Fibroblast of lung (primary cell): ENCODE results near the gene POGLUT2. TPM values are rescaled to one million over a fixed set of nuclear protein-coding genes. Genes with fewer than 3 reads are reported as not detected.

Experiments used
- DNase-seq, 2 donors: peaks; one replicate each; pipeline versions ENCODE4 v3.0.0 to v3.0.0-alpha.2; 2010; ENCODE audit warnings: low read depth in 2 of 2
- H2AFZ ChIP-seq: 2 replicates; pipeline ENCODE4 v1.5.1; 2012; ENCODE audit warnings: low read length, control low read depth, inconsistent platforms
- H3K27ac ChIP-seq: 2 replicates; pipeline ENCODE4 v1.5.1; 2011; ENCODE audit warnings: low read length, control low read depth; ENCODE audit not compliant: insufficient read depth
- H3K27me3 ChIP-seq: 2 replicates; pipeline ENCODE4 v1.5.1; 2011; ENCODE audit warnings: mild to moderate bottlenecking, low read length; ENCODE audit not compliant: control insufficient read depth, insufficient read depth
- H3K36me3 ChIP-seq: 2 replicates; pipeline ENCODE4 v1.5.1; 2011; ENCODE audit warnings: low read length; ENCODE audit not compliant: control insufficient read depth, insufficient read depth
- H3K4me1 ChIP-seq: 2 replicates; pipeline ENCODE4 v1.5.1; 2011; ENCODE audit warnings: low read length; ENCODE audit not compliant: control insufficient read depth, insufficient read depth; ENCODE audit errors: extremely low read depth
- H3K4me2 ChIP-seq: 2 replicates; pipeline ENCODE4 v1.5.1; 2011; ENCODE audit warnings: low read length, control low read depth; ENCODE audit not compliant: insufficient read depth; ENCODE audit errors: extremely low read depth
- H3K4me3 ChIP-seq, 4 experiments: fragments of 200-600 bp in 1 of 4; sonication (generic) in 1 of 4; replicated peaks in 1 of 4; 2 replicates each; pipeline ENCODE4 v1.5.1; 2011 to 2016; ENCODE audit warnings: low read length in 4 of 4, low read depth in 3 of 4, mild to moderate bottlenecking in 3 of 4, control low read depth in 2 of 4, inconsistent platforms in 1 of 4, mixed read lengths in 1 of 4; ENCODE audit not compliant: insufficient read depth in 1 of 4; ENCODE audit errors: control extremely low read depth in 1 of 4
- H3K79me2 ChIP-seq: 2 replicates; pipeline ENCODE4 v1.5.1; 2012; ENCODE audit warnings: mild to moderate bottlenecking, low read length, inconsistent platforms; ENCODE audit not compliant: control insufficient read depth, insufficient read depth
- H3K9ac ChIP-seq: 2 replicates; pipeline ENCODE4 v1.5.1; 2011; ENCODE audit warnings: mild to moderate bottlenecking, low read length, control low read depth; ENCODE audit not compliant: insufficient read depth
- H3K9me3 ChIP-seq: 2 replicates; pipeline ENCODE4 v1.5.1; 2012; ENCODE audit warnings: low read depth, low read length; ENCODE audit not compliant: control insufficient read depth, insufficient read depth
- H4K20me1 ChIP-seq: 2 replicates; pipeline ENCODE4 v1.5.1; 2011; ENCODE audit warnings: low read length; ENCODE audit not compliant: control insufficient read depth, insufficient read depth; ENCODE audit errors: extremely low read depth
- EZH2 ChIP-seq: IDR thresholded peaks from 2 replicates; pipeline ENCODE4 v1.5.1; 2012; ENCODE audit warnings: low read length, control low read depth, mild to moderate bottlenecking; ENCODE audit errors: missing control alignments
- polyA plus RNA-seq, 2 donors: library from polyadenylated mRNA; depleted of rRNA in 1 of 2; stranded (reverse) in 1 of 2; unstranded in 1 of 2; fragments of >200 nt; gene quantifications; 2 replicates each; pipeline ENCODE4 v1.2.1, GENCODE V29; 2011 to 2012; ENCODE audit warnings: missing spikeins in 1 of 2
- total RNA-seq: library from RNA; depleted of rRNA; stranded (reverse); fragments of >200 nt; gene quantifications from 2 replicates; pipeline ENCODE4 v1.2.1, GENCODE V29; 2014
- TF ChIP-seq, protein P1 (sequence below), 2 donors: IDR thresholded peaks in 1 of 2; conservative IDR thresholded peaks in 1 of 2; 1 replicate in 1 of 2; 2 replicates in 1 of 2; pipeline ENCODE4 v1.5.1; 2011 to 2012; ENCODE audit warnings: low read length in 2 of 2, control low read depth in 1 of 2, inconsistent platforms in 1 of 2, low read depth in 1 of 2, mild to moderate bottlenecking in 1 of 2

Gene POGLUT2
- total and polyA plus RNA-seq, 2 donors (not counting 1 experiment from before 2014, with no cell fraction given) = 11.7 to 18.1 TPM

DNA sequence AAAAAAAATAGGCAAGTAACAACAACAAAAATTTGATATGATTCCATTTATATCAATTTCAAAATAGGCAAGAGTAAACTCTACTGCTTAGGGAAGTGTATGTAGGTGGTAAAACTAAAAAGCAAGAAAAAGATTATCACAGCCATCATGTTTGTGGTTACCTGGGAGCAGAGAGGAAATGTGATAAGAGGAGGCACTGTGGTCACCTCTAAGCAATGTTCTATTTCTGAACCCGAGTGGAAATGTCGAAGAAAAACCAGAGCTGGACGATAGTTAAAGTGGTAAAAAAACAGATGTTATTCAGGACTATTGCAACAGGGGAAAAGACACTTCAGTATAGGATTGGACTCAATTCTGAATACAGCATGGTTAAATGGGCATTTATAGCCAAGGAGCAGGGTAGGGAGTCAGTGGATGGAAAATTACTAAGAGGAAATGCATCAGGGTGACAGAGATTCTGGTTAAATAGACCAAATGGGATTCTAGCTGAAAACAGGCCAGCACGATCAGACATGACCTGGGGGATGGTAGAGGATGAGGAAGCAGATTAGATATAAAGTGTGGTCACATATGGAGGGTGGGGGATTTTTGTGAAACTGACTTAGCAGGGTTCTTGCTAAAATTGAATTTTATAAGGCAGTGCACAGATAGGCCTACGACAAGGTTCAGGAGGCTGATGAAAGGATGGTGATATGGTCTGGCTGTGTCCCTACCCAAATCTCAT, 19.2 kb downstream of the POGLUT2 start:
- Histone ChIP-seq H3K27ac (no peak overlapping the region), H3K9me3 (no peaks in the 10 kb centered on the region), H3K4me1 (no peaks in the 10 kb centered on the region), H3K79me2 (no peaks in the 10 kb centered on the region), H3K4me2 (no peak overlapping the region), H3K27me3 (no peaks in the 10 kb centered on the region), H3K36me3 (no peaks in the 10 kb centered on the region), H3K4me3 (no peak overlapping the region), H3K9ac (no peak overlapping the region), H2AFZ (no peak overlapping the region), H4K20me1 (no peaks in the 10 kb centered on the region)
- DNase-seq = no peak
- no peak for TF ChIP-seq EZH2
- TF ChIP-seq, protein P1, sequence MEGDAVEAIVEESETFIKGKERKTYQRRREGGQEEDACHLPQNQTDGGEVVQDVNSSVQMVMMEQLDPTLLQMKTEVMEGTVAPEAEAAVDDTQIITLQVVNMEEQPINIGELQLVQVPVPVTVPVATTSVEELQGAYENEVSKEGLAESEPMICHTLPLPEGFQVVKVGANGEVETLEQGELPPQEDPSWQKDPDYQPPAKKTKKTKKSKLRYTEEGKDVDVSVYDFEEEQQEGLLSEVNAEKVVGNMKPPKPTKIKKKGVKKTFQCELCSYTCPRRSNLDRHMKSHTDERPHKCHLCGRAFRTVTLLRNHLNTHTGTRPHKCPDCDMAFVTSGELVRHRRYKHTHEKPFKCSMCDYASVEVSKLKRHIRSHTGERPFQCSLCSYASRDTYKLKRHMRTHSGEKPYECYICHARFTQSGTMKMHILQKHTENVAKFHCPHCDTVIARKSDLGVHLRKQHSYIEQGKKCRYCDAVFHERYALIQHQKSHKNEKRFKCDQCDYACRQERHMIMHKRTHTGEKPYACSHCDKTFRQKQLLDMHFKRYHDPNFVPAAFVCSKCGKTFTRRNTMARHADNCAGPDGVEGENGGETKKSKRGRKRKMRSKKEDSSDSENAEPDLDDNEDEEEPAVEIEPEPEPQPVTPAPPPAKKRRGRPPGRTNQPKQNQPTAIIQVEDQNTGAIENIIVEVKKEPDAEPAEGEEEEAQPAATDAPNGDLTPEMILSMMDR (conservative IDR thresholded peaks at IDR 0.05 in 1 of 2, IDR thresholded peaks at IDR 0.05 in 1 of 2; ENCODE audit: low read depth in 1 of 2, low read length in 2 of 2) = no peak

GRCh38 chr13:102777736-102778135, 21.0 kb downstream of the POGLUT2 start:
- TF ChIP-seq, protein P1 (conservative IDR thresholded peaks at IDR 0.05 in 1 of 2, IDR thresholded peaks at IDR 0.05 in 1 of 2; ENCODE audit: low read depth in 1 of 2, low read length in 2 of 2) = no peak
- no peak for TF ChIP-seq EZH2
- no peak overlapping the region for H3K4me2 ChIP-seq
- H3K9me3 ChIP-seq = no peaks in the 10 kb centered on the region
- H3K27me3 ChIP-seq = no peaks in the 10 kb centered on the region
- H3K9ac ChIP-seq = no peak overlapping the region
- no peaks in the 10 kb centered on the region for H3K36me3 ChIP-seq
- H3K79me2 ChIP-seq = peaks cover 3% of the 10 kb centered on the region
- H3K4me3 ChIP-seq = no peak overlapping the region
- DNase-seq = no peak
- H4K20me1 ChIP-seq = no peaks in the 10 kb centered on the region
- H3K27ac ChIP-seq = no peak overlapping the region
- peaks cover 3% of the 10 kb centered on the region for H3K4me1 ChIP-seq
- H2AFZ ChIP-seq = no peak overlapping the region

DNA sequence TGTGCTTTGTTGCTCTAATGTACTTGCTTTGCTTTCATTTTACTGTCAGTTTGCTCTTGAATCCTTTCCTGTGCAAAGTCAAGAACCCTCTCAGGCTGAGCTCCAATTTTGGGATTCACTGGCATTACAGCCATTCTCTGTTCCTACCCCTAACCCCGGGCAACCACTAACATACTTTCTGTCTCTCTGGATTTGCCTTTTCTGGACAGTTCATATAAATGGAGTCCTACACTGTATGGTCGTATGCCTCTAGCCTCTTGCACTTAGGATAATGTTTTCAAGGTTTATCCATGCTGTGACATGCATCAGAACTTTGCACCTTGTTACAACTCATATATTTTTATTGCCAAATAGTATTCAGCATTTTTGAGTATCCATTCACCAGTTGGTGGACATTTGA, 22.5 kb downstream of the POGLUT2 start:
- Histone ChIP-seq H3K4me1 (peaks cover 3% of the 10 kb centered on the region), H3K79me2 (peaks cover 18% of the 10 kb centered on the region), H3K9ac (no peak overlapping the region), H4K20me1 (no peaks in the 10 kb centered on the region), H3K27ac (no peak overlapping the region), H3K9me3 (no peaks in the 10 kb centered on the region), H3K36me3 (no peaks in the 10 kb centered on the region), H3K27me3 (no peaks in the 10 kb centered on the region), H3K4me3 (no peak overlapping the region), H2AFZ (no peak overlapping the region), H3K4me2 (no peak overlapping the region)
- TF ChIP-seq, protein P1 (conservative IDR thresholded peaks at IDR 0.05 in 1 of 2, IDR thresholded peaks at IDR 0.05 in 1 of 2; ENCODE audit: low read depth in 1 of 2, low read length in 2 of 2) = no peak
- DNase-seq = no peak
